ENCODE data around the gene C1orf216.
"Not testable (repeated sequence)": the region's sequence is repeated elsewhere in the genome, so short reads cannot be mapped to it uniquely, and the experiment has no call there.

C1orf216 gene

DNA sequence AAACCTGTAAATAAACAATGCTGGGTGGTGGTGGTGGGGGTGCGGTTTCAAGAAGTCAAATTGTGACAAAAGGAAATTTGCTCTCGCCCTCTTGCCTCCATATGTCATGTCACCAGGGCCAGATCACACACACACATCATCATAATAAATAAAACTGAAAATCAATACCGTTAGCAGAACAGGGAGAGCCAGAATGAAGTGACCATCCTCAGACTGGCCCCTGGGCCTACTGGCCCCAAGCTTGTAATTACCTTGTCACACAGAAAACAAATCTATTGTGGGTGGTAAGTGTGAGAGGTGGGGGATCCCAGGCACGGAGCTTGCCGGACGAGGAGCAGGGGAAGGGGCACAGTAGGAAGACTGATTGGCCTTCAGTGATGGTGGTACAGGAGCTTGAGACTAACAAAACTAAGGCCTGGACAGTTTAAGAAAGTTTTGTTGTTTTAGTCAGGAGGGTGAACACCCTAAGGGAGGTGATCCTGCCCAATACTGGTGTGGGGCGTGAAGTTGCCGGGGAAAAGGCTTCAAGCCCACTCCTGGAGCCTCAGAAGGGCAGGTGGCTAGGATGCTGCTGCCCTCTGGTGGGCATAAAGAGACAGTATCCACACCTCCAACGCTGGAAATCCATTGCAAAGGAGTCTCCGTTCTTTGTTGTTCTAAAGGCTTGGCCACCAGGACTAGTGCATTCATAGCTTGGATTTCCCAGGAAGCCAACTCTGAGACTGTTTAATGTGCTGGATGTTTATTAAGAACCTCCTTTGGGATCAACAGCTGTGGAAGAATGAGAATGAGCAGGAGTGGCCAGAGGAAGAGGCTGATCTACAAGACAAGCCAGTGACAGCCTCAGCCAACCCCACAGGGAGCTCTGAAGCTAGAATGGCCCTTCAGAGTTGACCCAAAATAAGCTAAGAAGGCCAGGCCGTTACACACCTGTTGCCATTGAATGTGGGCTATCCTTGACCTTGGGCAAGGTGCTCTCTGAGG lies 8.1 kb upstream of the C1orf216 start:
- WGBS, 2 experiments (ENCODE audit: insufficient coverage in 2 of 2) = 37 to 67% methylated on average over 3 to 8 of the region's 11 CpGs
- Histone ChIP-seq H3K4me1 (ENCODE audit: control insufficient read depth, insufficient read depth, low read length, poor library complexity, severe bottlenecking) (no peaks in the 10 kb centered on the region), H3K9me3 (ENCODE audit: control insufficient read depth, low read length) (no peaks in the 10 kb centered on the region), H3K4me3 (ENCODE audit: extremely low read depth, insufficient read depth, low read length, poor library complexity, severe bottlenecking) (no peak overlapping the region), H3K36me3 (ENCODE audit: control insufficient read depth, insufficient read depth, low read length) (peaks cover 20% of the 10 kb centered on the region), H3K27ac (ENCODE audit: low read depth, low read length, severe bottlenecking) (no peak overlapping the region)

DNA sequence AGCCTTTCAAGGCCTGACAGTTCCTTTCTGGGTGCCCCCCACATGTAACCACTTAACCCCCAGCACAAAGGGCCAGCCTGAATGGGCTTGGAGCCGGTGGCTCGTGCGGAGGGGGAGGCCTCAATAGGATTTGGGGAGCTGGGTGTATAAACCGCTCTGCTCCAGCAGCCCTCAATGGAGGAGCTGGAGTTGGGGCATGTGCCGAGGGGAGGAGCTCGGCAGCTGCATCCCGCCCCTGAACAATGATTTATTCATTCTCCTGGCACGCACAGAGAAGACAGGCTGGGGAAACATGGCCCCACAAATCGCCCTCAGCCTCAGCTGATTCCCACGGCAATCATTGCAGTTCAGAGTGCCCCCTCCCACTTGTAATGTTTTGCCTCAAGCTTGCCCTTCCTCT lies 6.9 kb upstream of the C1orf216 start:
- H3K4me1 ChIP-seq (ENCODE audit: control insufficient read depth, insufficient read depth, low read length, poor library complexity, severe bottlenecking) = no peaks in the 10 kb centered on the region
- no peak overlapping the region for H3K4me3 ChIP-seq (ENCODE audit: extremely low read depth, insufficient read depth, low read length, poor library complexity, severe bottlenecking)
- H3K9me3 ChIP-seq (ENCODE audit: control insufficient read depth, low read length) = no peaks in the 10 kb centered on the region
- no peak overlapping the region for H3K27ac ChIP-seq (ENCODE audit: low read depth, low read length, severe bottlenecking)
- WGBS, 2 experiments (ENCODE audit: insufficient coverage in 2 of 2) = 92 to 95% methylated on average over 7 to 10 of the region's 10 CpGs
- H3K36me3 ChIP-seq (ENCODE audit: control insufficient read depth, insufficient read depth, low read length) = peaks cover 18% of the 10 kb centered on the region

DNA sequence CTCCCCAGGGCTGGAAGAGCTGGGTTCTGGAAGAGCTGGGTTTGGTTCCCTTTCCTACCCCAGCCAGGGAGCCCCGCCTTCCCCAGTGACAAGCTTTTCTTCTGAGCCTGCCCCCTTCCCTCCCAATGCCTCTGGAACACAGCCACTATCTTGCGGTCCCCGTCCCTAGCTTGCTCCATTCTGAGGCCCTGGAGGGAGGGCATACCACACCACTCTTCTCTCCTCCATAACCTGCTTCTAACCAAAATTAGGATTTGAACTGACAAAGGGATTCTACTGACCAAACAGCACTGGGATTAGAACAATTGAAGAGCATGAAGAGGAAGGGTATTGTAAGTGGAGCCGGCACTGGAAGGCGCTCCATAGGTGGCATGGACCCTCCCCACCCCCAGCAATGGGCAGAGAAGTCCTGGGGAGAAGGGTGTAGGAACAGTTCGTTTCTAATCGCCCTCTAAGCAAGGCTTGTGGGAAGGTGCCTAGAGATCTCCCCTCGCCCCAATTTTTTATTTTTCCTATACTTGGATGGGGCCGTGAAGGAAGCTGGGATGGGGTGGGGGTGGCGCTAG lies 690 bp downstream of the C1orf216 start:
- Histone ChIP-seq H3K9me3 (ENCODE audit: control insufficient read depth, low read length) (no peaks in the 10 kb centered on the region), H3K36me3 (ENCODE audit: control insufficient read depth, insufficient read depth, low read length) (peaks cover 29% of the 10 kb centered on the region), H3K27ac (ENCODE audit: low read depth, low read length, severe bottlenecking) (peak overlapping the region; percentile 72), H3K4me1 (ENCODE audit: control insufficient read depth, insufficient read depth, low read length, poor library complexity, severe bottlenecking) (peaks cover 8% of the 10 kb centered on the region), H3K4me3 (ENCODE audit: extremely low read depth, insufficient read depth, low read length, poor library complexity, severe bottlenecking) (peak overlapping the region; percentile 59)
- WGBS, 2 experiments (ENCODE audit: insufficient coverage in 2 of 2) = 10 to 16% methylated on average over 5 of the region's 10 CpGs

DNA sequence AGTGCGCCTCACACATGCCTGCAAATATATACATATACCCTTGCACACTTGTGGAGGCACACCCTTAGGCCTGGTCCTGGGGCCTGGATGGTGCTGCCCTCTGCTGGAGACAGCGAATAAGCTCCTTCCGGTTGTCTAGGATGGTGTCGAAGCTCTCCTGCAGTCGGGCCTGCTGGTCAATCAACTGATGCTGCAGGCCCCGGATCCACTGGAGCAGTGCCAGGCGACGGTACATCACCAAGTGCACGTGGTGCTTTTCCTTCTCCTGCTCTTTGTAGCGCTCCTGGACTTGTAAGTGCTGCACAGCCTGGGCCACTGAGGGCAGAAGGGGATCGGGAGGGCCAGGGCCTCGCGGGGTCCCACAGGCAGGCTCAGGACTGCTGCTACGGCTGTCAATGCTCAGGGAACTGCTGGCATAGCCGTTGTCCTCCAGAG lies 3.1 kb downstream of the C1orf216 start:
- 49 to 65% methylated on average over 13 to 15 of the region's 15 CpGs for WGBS, 2 experiments (ENCODE audit: insufficient coverage in 2 of 2)
- Histone ChIP-seq H3K4me1 (ENCODE audit: control insufficient read depth, insufficient read depth, low read length, poor library complexity, severe bottlenecking) (peaks cover 8% of the 10 kb centered on the region), H3K9me3 (ENCODE audit: control insufficient read depth, low read length) (no peaks in the 10 kb centered on the region), H3K4me3 (ENCODE audit: extremely low read depth, insufficient read depth, low read length, poor library complexity, severe bottlenecking) (no peak overlapping the region), H3K27ac (ENCODE audit: low read depth, low read length, severe bottlenecking) (no peak overlapping the region), H3K36me3 (ENCODE audit: control insufficient read depth, insufficient read depth, low read length) (peaks cover 29% of the 10 kb centered on the region)

DNA sequence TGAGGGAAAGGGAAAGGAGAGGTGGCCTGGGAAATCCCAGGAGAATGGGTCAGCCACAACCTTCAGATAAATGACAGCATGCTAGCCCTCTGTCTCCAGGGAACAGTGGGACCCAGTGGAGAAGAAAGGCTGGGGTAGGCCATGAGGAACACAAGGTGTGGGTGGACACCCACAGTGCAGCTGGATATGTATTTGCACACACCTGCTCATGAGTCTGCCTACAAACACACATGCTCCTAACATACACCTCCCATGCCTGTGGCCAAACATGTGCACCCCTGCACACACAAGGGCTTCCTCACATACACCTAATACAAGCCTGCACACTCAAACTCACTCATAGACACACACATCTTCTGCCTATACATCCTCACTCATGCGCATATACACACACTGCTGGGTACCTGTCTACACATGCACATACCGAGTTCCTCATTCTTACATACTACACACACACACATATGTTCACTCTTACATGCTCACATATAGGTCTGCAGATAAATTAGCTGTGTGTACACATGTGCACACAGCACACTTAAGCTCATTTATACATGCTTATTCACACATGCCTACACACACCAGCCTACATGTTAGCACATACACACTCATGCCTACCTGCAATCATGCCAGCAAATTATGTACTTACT lies 3.6 kb downstream of the C1orf216 start:
- H3K4me1 ChIP-seq (ENCODE audit: control insufficient read depth, insufficient read depth, low read length, poor library complexity, severe bottlenecking) = peaks cover 8% of the 10 kb centered on the region
- H3K36me3 ChIP-seq (ENCODE audit: control insufficient read depth, insufficient read depth, low read length) = peaks cover 29% of the 10 kb centered on the region
- H3K9me3 ChIP-seq (ENCODE audit: control insufficient read depth, low read length) = no peaks in the 10 kb centered on the region
- H3K4me3 ChIP-seq (ENCODE audit: extremely low read depth, insufficient read depth, low read length, poor library complexity, severe bottlenecking) = no peak overlapping the region
- no peak overlapping the region for H3K27ac ChIP-seq (ENCODE audit: low read depth, low read length, severe bottlenecking)
- 90 to 100% methylated on average over 1 to 2 of the region's 2 CpGs for WGBS, 2 experiments (ENCODE audit: insufficient coverage in 2 of 2)

DNA sequence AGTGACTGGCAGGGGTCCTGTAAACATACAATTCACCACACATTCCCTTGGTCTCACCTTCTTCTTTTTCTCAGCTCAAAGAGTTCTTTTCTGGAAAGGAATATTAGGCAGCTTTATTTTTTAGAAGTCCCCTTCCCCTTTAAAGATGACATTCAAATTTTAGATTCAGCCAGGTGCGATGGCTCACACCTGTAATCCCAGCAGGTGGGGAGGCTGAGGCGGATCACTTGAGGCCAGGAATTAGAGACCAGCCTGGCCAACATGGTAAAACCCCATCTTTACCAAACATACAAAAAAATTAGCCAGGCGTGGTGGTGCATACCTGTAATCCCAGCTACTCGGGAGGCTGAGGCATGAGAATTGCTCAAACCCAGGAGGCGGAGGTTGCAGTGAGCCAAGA lies 7.6 kb downstream of the C1orf216 start:
- WGBS, 2 experiments (ENCODE audit: insufficient coverage in 2 of 2) = 82 to 100% methylated on average over 4 of the region's 5 CpGs
- H3K27ac ChIP-seq (ENCODE audit: low read depth, low read length, severe bottlenecking); H3K4me3 ChIP-seq (ENCODE audit: extremely low read depth, insufficient read depth, low read length, poor library complexity, severe bottlenecking); H3K9me3 ChIP-seq (ENCODE audit: control insufficient read depth, low read length); H3K4me1 ChIP-seq (ENCODE audit: control insufficient read depth, insufficient read depth, low read length, poor library complexity, severe bottlenecking): not testable (repeated sequence)
- H3K36me3 ChIP-seq (ENCODE audit: control insufficient read depth, insufficient read depth, low read length) = peaks cover 24% of the 10 kb centered on the region

DNA sequence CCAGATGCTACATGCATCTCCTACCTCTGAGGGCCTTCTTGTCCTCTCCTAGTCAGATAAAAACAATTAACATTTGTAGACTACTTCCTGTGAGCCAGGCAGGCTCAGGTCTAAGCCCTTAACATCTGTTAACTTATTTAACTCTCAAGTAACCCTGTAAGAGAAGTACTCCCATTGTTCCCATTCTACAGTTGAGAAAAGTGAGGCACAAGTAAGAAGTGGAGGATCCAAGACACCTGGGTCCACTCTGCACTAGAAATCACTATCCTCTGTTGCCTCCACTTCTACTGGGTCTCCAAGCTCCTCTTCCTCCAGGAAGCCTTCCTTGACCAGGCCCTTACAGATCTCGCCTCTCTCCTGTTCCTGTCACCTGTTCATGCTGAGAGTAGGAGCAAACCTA lies 9.7 kb downstream of the C1orf216 start:
- H3K27ac ChIP-seq (ENCODE audit: low read depth, low read length, severe bottlenecking) = no peak overlapping the region
- 100% methylated on average over 1 of the region's 1 CpG; no CpG with 5 or more reads in 1 of the 2 experiments for WGBS, 2 experiments (ENCODE audit: insufficient coverage in 2 of 2)
- H3K36me3 ChIP-seq (ENCODE audit: control insufficient read depth, insufficient read depth, low read length) = peaks cover 6% of the 10 kb centered on the region
- H3K4me3 ChIP-seq (ENCODE audit: extremely low read depth, insufficient read depth, low read length, poor library complexity, severe bottlenecking) = no peak overlapping the region
- no peaks in the 10 kb centered on the region for H3K4me1 ChIP-seq (ENCODE audit: control insufficient read depth, insufficient read depth, low read length, poor library complexity, severe bottlenecking)
- H3K9me3 ChIP-seq (ENCODE audit: control insufficient read depth, low read length) = no peaks in the 10 kb centered on the region

DNA sequence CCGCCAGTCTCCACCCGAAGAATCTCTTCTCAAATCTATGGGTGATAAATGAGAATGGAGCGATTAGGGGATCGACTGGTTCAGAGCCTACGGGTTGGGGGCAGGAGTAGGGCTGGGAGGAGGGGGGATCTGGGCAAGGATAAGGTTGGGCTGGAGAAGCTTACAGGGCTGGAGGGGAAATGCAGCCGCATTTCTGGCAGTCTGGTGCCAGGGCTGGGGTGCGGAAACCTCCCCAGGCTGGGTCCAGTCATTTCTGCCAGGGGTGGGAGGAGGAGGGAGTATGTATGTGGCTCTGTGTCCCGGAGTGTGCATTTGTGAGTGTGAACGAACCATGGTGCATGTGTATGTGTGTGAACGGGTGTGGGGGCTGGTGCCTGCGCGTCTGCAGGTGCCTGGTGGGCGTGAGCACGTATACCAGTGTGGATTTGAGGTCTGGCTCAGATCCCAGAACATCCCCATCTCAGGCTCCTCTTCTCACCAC lies 10.2 kb downstream of the C1orf216 start:
- no peaks in the 10 kb centered on the region for H3K9me3 ChIP-seq (ENCODE audit: control insufficient read depth, low read length)
- peaks cover 1% of the 10 kb centered on the region for H3K36me3 ChIP-seq (ENCODE audit: control insufficient read depth, insufficient read depth, low read length)
- no peaks in the 10 kb centered on the region for H3K4me1 ChIP-seq (ENCODE audit: control insufficient read depth, insufficient read depth, low read length, poor library complexity, severe bottlenecking)
- peak overlapping the region; percentile 51 for H3K4me3 ChIP-seq (ENCODE audit: extremely low read depth, insufficient read depth, low read length, poor library complexity, severe bottlenecking)
- peak overlapping the region; percentile 45 for H3K27ac ChIP-seq (ENCODE audit: low read depth, low read length, severe bottlenecking)
- 31 to 35% methylated on average over 5 to 9 of the region's 14 CpGs for WGBS, 2 experiments (ENCODE audit: insufficient coverage in 2 of 2)

DNA sequence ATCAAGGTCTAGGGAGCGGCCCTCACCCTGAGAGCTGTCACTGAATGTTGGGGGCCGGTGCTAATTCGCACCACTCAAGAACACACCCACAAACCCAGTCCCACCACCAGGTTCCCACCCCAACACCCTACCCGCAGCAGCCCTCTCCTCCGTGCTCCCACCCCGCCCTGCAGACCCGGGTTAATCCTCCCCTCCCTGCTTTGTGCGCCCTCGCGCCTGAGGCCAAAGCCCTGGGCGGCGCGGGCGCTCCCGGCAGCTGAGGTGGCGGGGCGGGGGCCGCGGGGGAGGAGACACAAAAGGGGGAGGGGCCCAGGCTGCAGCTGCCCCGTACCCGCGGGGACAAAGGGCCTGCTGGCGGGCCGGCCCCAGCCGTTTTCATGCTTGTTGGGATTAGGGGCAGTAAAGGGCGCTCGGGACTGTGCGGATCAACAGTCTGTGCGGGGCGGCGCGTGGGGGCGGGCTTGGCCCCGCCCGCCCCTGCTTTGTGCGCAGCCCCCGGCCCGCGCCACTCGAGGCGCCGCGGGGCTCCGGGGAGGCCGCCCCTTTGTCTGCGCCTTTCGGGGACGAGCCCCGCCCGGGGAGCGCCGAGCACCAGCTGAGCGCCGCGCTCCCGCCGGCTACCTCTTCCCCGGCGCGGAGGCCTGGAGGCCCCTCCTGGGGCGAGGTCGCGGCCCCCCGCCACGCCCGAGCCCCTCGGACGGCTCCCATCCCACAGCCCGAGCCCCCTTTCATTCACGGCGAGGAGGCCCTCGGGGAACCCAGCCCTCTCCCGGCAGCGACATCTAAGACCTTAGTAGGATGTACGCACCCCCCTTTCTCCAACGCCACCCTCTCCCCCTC lies 10.9 kb downstream of the C1orf216 start:
- H3K4me3 ChIP-seq (ENCODE audit: extremely low read depth, insufficient read depth, low read length, poor library complexity, severe bottlenecking) = peak overlapping the region; percentile 51
- WGBS, 2 experiments (ENCODE audit: insufficient coverage in 2 of 2) = 0 to 1% methylated on average over 37 to 38 of the region's 76 CpGs
- peaks cover 3% of the 10 kb centered on the region for H3K4me1 ChIP-seq (ENCODE audit: control insufficient read depth, insufficient read depth, low read length, poor library complexity, severe bottlenecking)
- peak overlapping the region; percentile 45 for H3K27ac ChIP-seq (ENCODE audit: low read depth, low read length, severe bottlenecking)
- no peaks in the 10 kb centered on the region for H3K9me3 ChIP-seq (ENCODE audit: control insufficient read depth, low read length)
- H3K36me3 ChIP-seq (ENCODE audit: control insufficient read depth, insufficient read depth, low read length) = no peaks in the 10 kb centered on the region

All from mesodermal cell (in vitro differentiated cells).